Naive thymus-derived CD4-positive, alpha-beta T cell (primary cell): Measurements from ENCODE around the gene EHMT1. TPM values are rescaled to one million over a fixed set of nuclear protein-coding genes. Genes with fewer than 3 reads are reported as not detected.

Source experiments
- ATAC-seq: fragments of 150-1000 bp; cut with Tn5 transposase; 2 replicates; pipeline ENCODE4 v1.10.0; 2021; ENCODE audit warnings: mild to moderate bottlenecking, moderate library complexity
- CTCF ChIA-PET: fragments of 350-600 bp; sonication (Branson Sonifier 250); formaldehyde crosslinking; loops from one replicate; lab custom pipeline; 2021; ENCODE audit warnings: antibody characterized with exemption; lab: Charles Lee
- POLR2A ChIA-PET: fragments of 350-600 bp; sonication (Branson Sonifier 250); formaldehyde crosslinking; loops from one replicate; lab custom pipeline; 2021; ENCODE audit warnings: antibody characterized with exemption, inconsistent platforms; lab: Charles Lee
- DNase-seq, 9 donors: peaks; one replicate each; pipeline versions ENCODE4 v3.0.0 to v3.0.0-alpha.2; 2020 to 2022; ENCODE audit warnings: mixed read lengths in 1 of 9
- H3K27ac ChIP-seq: one replicate; pipeline ENCODE4 v1.7.0; 2013; ENCODE audit warnings: mild to moderate bottlenecking, low read depth, low read length, moderate library complexity
- H3K27me3 ChIP-seq, 2 donors: one replicate each; pipeline ENCODE4 v1.7.0; 2013; ENCODE audit warnings: low read length in 2 of 2, mild to moderate bottlenecking in 2 of 2, moderate library complexity in 2 of 2; ENCODE audit not compliant: control insufficient read depth in 2 of 2, insufficient read depth in 2 of 2
- H3K36me3 ChIP-seq, 3 experiments: 1 replicate in 2 of 3; 2 replicates in 1 of 3; pipeline ENCODE4 v1.7.0; 2013; ENCODE audit warnings: low read length in 3 of 3, mild to moderate bottlenecking in 3 of 3, moderate library complexity in 1 of 3; ENCODE audit not compliant: insufficient read depth in 3 of 3, control insufficient read depth in 2 of 3
- H3K4me1 ChIP-seq, 2 donors: one replicate each; pipeline ENCODE4 v1.7.0; 2013; ENCODE audit warnings: low read length in 2 of 2, mild to moderate bottlenecking in 2 of 2, moderate library complexity in 1 of 2; ENCODE audit not compliant: control insufficient read depth in 2 of 2, insufficient read depth in 2 of 2
- H3K4me3 ChIP-seq: 2 replicates; pipeline ENCODE4 v1.7.0; 2013; ENCODE audit warnings: mild to moderate bottlenecking, low read length
- H3K9me3 ChIP-seq, 3 experiments: 1 replicate in 2 of 3; 2 replicates in 1 of 3; pipeline ENCODE4 v1.7.0; 2013; ENCODE audit warnings: low read length in 3 of 3; ENCODE audit not compliant: control insufficient read depth in 2 of 3
- H3K27ac Mint-ChIP-seq, 9 donors: one replicate each; pipeline ENCODE4 v1.8.0; 2020 to 2022; ENCODE audit warnings: mixed read lengths in 9 of 9, mild to moderate bottlenecking in 8 of 9, moderate library complexity in 5 of 9, inconsistent platforms in 2 of 9
- H3K27me3 Mint-ChIP-seq, 5 donors: one replicate each; pipeline ENCODE4 v1.8.0; 2021 to 2022; ENCODE audit warnings: mixed read lengths in 5 of 5, mild to moderate bottlenecking in 1 of 5
- H3K36me3 Mint-ChIP-seq, 5 donors: one replicate each; pipeline ENCODE4 v1.8.0; 2020 to 2022; ENCODE audit warnings: mixed read lengths in 5 of 5, mild to moderate bottlenecking in 3 of 5, inconsistent platforms in 1 of 5
- H3K4me1 Mint-ChIP-seq, 7 donors: one replicate each; pipeline ENCODE4 v1.8.0; 2020 to 2022; ENCODE audit warnings: mixed read lengths in 7 of 7, mild to moderate bottlenecking in 3 of 7, inconsistent platforms in 1 of 7
- H3K4me3 Mint-ChIP-seq, 10 donors: one replicate each; pipeline ENCODE4 v1.8.0; 2020 to 2022; ENCODE audit warnings: mild to moderate bottlenecking in 10 of 10, mixed read lengths in 10 of 10, moderate library complexity in 6 of 10, inconsistent platforms in 2 of 10
- H3K9me3 Mint-ChIP-seq, 11 donors: one replicate each; pipeline ENCODE4 v1.8.0; 2020 to 2022; ENCODE audit warnings: mixed read lengths in 11 of 11, mild to moderate bottlenecking in 4 of 11, inconsistent platforms in 1 of 11, moderate library complexity in 1 of 11
- intact Hi-C, 2 donors: fragments of 100-400 bp; cut with micrococcal nuclease; formaldehyde crosslinking; loops; one replicate each; pipeline ENCODE4 v1.15.1; 2023
- polyA plus RNA-seq, 2 donors: library from polyadenylated mRNA; unstranded; fragments of 300-500 nt; fragmentation: Illumina TruSeq; gene quantifications; one replicate each; pipeline ENCODE4 v1.2.3, GENCODE V29; 2021
- total RNA-seq, 6 experiments: library from RNA in 5 of 6; stranded (reverse) in 5 of 6; gene quantifications; 1 replicate in 5 of 6; 2 replicates in 1 of 6; pipeline ENCODE4 v1.2.3 and lab custom pipeline; 2021 to 2026

Gene EHMT1
- total and polyA plus RNA-seq, 7 experiments from 2014 or later = 24.7 to 132 (median 112) TPM

- Mint-ChIP-seq H3K36me3 (peaks cover 7 to 37% (median 17%) of the 10 kb centered on the region in 5 donors), H3K4me3 (no peak overlapping the region), H3K27me3 (no peaks in the 10 kb centered on the region), H3K4me1 (peaks cover 0 to 22% (median 5%) of the 10 kb centered on the region in 7 donors), H3K9me3 (no peaks in the 10 kb centered on the region), H3K27ac (peak overlapping the region in 2 of 9 donors; percentile 12 to 62)
- no peaks in the 10 kb centered on the region for H3K4me1 ChIP-seq
- DNase-seq = no peak
- H3K27me3 ChIP-seq = no peaks in the 10 kb centered on the region
- H3K4me3 ChIP-seq = no peak overlapping the region
- ATAC-seq = no peak
- peaks cover 0 to 89% (median 14%) of the 10 kb centered on the region in 3 experiments for H3K36me3 ChIP-seq
- ChIA-PET POLR2A (no interaction called here), CTCF (no interaction called here)
- intact Hi-C loops = no loop called here
- no peak overlapping the region for H3K27ac ChIP-seq
- H3K9me3 ChIP-seq = no peaks in the 10 kb centered on the region
Measured at GRCh38 chr9:137785704-137786161, 166.9 kb downstream of the EHMT1 start.

DNA sequence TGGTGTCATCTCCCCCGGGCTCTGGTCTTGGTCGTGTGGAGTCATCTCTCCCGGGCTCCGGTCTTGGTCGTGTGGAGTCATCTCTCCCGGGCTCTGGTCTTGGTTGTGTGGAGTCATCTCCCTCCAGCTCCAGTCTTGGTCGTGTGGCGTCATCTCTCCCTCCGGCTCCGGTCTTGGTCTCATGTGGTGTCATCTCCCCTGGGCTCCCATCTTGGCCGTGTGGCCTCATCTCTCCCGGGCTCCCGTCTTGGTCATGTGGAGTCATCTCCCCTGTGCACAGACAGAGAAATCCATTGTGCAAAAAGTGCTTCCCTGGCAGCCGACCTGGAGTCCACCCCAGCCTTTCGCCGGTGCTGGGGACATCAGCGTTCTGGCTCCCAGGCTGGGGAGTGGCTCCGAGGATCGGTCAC, 167.7 kb downstream of the EHMT1 start:
- Histone ChIP-seq H3K4me3 (no peak overlapping the region), H3K27me3 (no peaks in the 10 kb centered on the region), H3K27ac (no peak overlapping the region), H3K9me3 (no peaks in the 10 kb centered on the region), H3K36me3 (peaks cover under 1 to 89% (median 19%) of the 10 kb centered on the region in 3 experiments), H3K4me1 (no peaks in the 10 kb centered on the region)
- POLR2A ChIA-PET = no interaction called here
- ATAC-seq (no peak), DNase-seq (no peak)
- Mint-ChIP-seq H3K27ac (peak overlapping the region in 1 of 9 donors; percentile 29), H3K9me3 (no peaks in the 10 kb centered on the region), H3K4me3 (no peak overlapping the region), H3K27me3 (no peaks in the 10 kb centered on the region), H3K4me1 (peaks cover 0 to 22% (median 5%) of the 10 kb centered on the region in 7 donors), H3K36me3 (peaks cover 7 to 45% (median 23%) of the 10 kb centered on the region in 5 donors)
- CTCF ChIA-PET = no interaction called here
- intact Hi-C loops = no loop called here

DNA sequence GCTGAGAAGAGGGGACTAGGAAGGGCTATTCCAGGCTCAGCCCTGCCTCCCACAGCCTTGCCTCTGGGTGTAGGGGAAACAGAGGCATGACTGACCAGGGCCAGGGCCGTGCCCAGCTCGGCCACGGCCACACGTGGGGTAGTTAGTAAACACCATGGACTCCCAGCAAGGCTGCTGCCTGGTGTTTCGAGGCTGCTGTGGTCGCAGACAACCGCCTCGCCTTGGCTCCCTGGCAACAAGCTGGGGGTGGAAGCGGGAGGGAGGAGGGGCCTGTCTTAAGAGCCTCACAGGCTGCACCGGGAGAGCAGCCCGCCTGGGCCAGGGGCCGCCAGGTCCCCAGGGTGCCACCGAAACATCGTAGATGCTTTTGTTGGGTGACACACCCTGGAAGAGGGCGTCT, 168.6 kb downstream of the EHMT1 start:
- peaks cover 6 to 89% (median 19%) of the 10 kb centered on the region in 3 experiments for H3K36me3 ChIP-seq
- Mint-ChIP-seq H3K27me3 (no peaks in the 10 kb centered on the region), H3K4me1 (peaks cover 0 to 22% (median 5%) of the 10 kb centered on the region in 7 donors), H3K4me3 (no peak overlapping the region), H3K27ac (peak overlapping the region in 1 of 9 donors; percentile 36), H3K9me3 (no peaks in the 10 kb centered on the region), H3K36me3 (peaks cover 6 to 47% (median 21%) of the 10 kb centered on the region in 5 donors)
- ATAC-seq (no peak), DNase-seq (no peak)
- ChIA-PET CTCF (no interaction called here), POLR2A (no interaction called here)
- H3K9me3 ChIP-seq = no peaks in the 10 kb centered on the region
- no peaks in the 10 kb centered on the region for H3K4me1 ChIP-seq
- H3K27me3 ChIP-seq = no peaks in the 10 kb centered on the region
- no peak overlapping the region for H3K27ac ChIP-seq
- H3K4me3 ChIP-seq = no peak overlapping the region
- intact Hi-C loops = no loop called here

GRCh38 chr9:137787786-137788505, 169.1 kb downstream of the EHMT1 start:
- DNase-seq (no peak), ATAC-seq (no peak)
- Mint-ChIP-seq H3K4me1 (peaks cover 0 to 16% (median 5%) of the 10 kb centered on the region in 7 donors), H3K27me3 (no peaks in the 10 kb centered on the region), H3K27ac (peak overlapping the region in 6 of 9 donors; percentile 4 to 90 (median 45)), H3K36me3 (peaks cover 3 to 45% (median 20%) of the 10 kb centered on the region in 5 donors), H3K4me3 (no peak overlapping the region), H3K9me3 (no peaks in the 10 kb centered on the region)
- CTCF ChIA-PET = no interaction called here
- Histone ChIP-seq H3K27ac (no peak overlapping the region), H3K4me3 (no peak overlapping the region), H3K4me1 (no peaks in the 10 kb centered on the region), H3K27me3 (no peaks in the 10 kb centered on the region), H3K9me3 (no peaks in the 10 kb centered on the region), H3K36me3 (peaks cover 6 to 89% (median 22%) of the 10 kb centered on the region in 3 experiments)
- POLR2A ChIA-PET = no interaction called here
- intact Hi-C loops = no loop called here

DNA sequence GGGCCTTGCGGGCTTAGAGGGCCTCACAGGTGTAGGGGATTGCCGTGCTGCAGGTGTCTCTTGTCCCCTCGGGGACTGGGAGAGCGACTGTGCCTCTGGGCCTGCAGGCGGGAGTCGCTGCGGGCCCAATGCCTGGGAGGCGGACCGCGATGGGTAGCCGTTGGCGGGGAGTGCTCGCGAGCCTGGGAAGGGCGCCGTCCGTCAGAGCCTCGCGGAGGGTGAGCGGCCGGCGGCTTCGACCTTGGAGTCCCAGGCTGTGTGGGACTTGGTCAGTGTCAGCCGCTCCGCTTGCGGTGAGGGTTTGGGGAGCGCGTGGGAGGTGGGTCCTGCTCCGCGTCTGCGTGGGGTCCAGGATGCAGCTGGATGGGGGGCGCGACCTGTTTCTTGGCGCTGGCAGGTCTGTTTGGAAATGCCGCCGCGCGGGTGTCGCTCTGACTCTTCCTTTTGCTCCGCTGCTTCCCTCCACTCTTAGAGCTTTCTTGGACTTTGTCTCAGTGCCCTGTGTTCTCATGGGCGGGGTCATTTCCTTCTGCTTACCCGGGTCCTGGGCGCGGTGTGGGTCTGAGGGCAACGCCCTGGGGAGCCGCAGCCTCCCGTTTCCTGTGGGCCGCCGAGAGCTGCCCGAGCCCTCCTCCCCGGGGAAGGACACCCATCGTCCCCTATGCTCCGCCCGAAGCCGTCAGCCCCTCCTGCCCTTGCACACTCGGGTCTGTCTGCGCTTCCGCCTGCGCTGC, 169.9 kb downstream of the EHMT1 start:
- Mint-ChIP-seq H3K4me3 (no peak overlapping the region), H3K27me3 (no peaks in the 10 kb centered on the region), H3K4me1 (peaks cover 0 to 13% (median 5%) of the 10 kb centered on the region in 7 donors), H3K36me3 (peaks cover 5 to 45% (median 20%) of the 10 kb centered on the region in 5 donors), H3K9me3 (no peaks in the 10 kb centered on the region), H3K27ac (peak overlapping the region in 3 of 9 donors; percentile 54 to 90 (median 68))
- Histone ChIP-seq H3K4me3 (no peak overlapping the region), H3K36me3 (peaks cover 6 to 90% (median 28%) of the 10 kb centered on the region in 3 experiments), H3K27me3 (no peaks in the 10 kb centered on the region), H3K27ac (no peak overlapping the region), H3K4me1 (no peaks in the 10 kb centered on the region), H3K9me3 (no peaks in the 10 kb centered on the region)
- ATAC-seq (peak; percentile 20), DNase-seq (no peak)
- intact Hi-C loops = no loop called here
- POLR2A ChIA-PET = no interaction called here
- CTCF ChIA-PET = interaction anchor here (1.5 kb wide), 1 partner anchor 116 kb away, joined by 3 read pairs; no protein-coding TSS in a partner anchor

- no peak for DNase-seq
- peak overlapping the region in 1 of 9 donors; percentile 19 for H3K27ac Mint-ChIP-seq
- H3K4me3 ChIP-seq = no peak overlapping the region
- intact Hi-C loops = no loop called here
- H3K9me3 ChIP-seq = no peaks in the 10 kb centered on the region
- H3K27me3 Mint-ChIP-seq = no peaks in the 10 kb centered on the region
- H3K36me3 ChIP-seq = peaks cover 6 to 87% (median 28%) of the 10 kb centered on the region in 3 experiments
- H3K4me1 ChIP-seq = no peaks in the 10 kb centered on the region
- ChIA-PET POLR2A (no interaction called here), CTCF (interaction anchor here (1.5 kb wide), 1 partner anchor 117 kb away, joined by 3 read pairs; no protein-coding TSS in a partner anchor)
- no peak overlapping the region for H3K4me3 Mint-ChIP-seq
- no peaks in the 10 kb centered on the region for H3K9me3 Mint-ChIP-seq
- H3K27me3 ChIP-seq = no peaks in the 10 kb centered on the region
- ATAC-seq = no peak
- peaks cover 5 to 45% (median 19%) of the 10 kb centered on the region in 5 donors for H3K36me3 Mint-ChIP-seq
- H3K27ac ChIP-seq = no peak overlapping the region
- peaks cover 0 to 11% (median 5%) of the 10 kb centered on the region in 7 donors for H3K4me1 Mint-ChIP-seq
Measured at GRCh38 chr9:137789295-137789895, 170.6 kb downstream of the EHMT1 start.
